Heart left ventricle (tissue), 16 donors: ENCODE measurements around the gene VGLL4. TPM values are rescaled to one million over a fixed set of nuclear protein-coding genes. Genes with fewer than 3 reads are reported as not detected.
A peak's percentile ranks its signal among the peaks of the same experiment; 100 is the strongest.
"Not testable (repeated sequence)": the region's sequence is repeated elsewhere in the genome, so short reads cannot be mapped to it uniquely, and the experiment has no call there.

ENCODE experiments used
- ATAC-seq, 4 donors: fragments of 200-7000 bp; cut with Tn5 transposase; one replicate each; pipeline ENCODE4 v1.9.1; 2020 to 2022; ENCODE audit warnings: moderate library complexity in 4 of 4, mild to moderate bottlenecking in 3 of 4, moderate number of reproducible peaks in 1 of 4
- DNase-seq, 5 donors: peaks; one replicate each; pipeline ENCODE4 v3.0.0-alpha.2; 2020
- H3K27ac ChIP-seq, 12 donors: fragments of 200-600 bp; sonication (generic) in 4 of 12; one replicate each; pipeline versions ENCODE4 v1.5.0 to v1.8.0; 2016 to 2022; ENCODE audit warnings: mild to moderate bottlenecking in 2 of 12
- H3K27me3 ChIP-seq, 9 donors: fragments of 200-600 bp; sonication (generic) in 2 of 9; one replicate each; pipeline versions ENCODE4 v1.5.1 to v1.8.0; 2016 to 2022; ENCODE audit warnings: mild to moderate bottlenecking in 3 of 9
- H3K36me3 ChIP-seq, 9 donors: fragments of 200-600 bp; sonication (generic) in 2 of 9; one replicate each; pipeline versions ENCODE4 v1.5.0 to v1.8.0; 2018 to 2022; ENCODE audit warnings: mild to moderate bottlenecking in 2 of 9
- H3K4me1 ChIP-seq, 12 donors: fragments of 200-600 bp; sonication (generic) in 4 of 12; one replicate each; pipeline versions ENCODE4 v1.5.0 to v1.8.0; 2016 to 2022; ENCODE audit warnings: mild to moderate bottlenecking in 3 of 12
- H3K4me3 ChIP-seq, 12 donors: fragments of 200-600 bp; sonication (generic) in 4 of 12; one replicate each; pipeline versions ENCODE4 v1.5.0 to v1.8.0; 2017 to 2022; ENCODE audit warnings: mild to moderate bottlenecking in 9 of 12, moderate library complexity in 4 of 12
- H3K9me3 ChIP-seq, 12 donors: fragments of 200-600 bp; sonication (generic) in 4 of 12; one replicate each; pipeline versions ENCODE4 v1.5.0 to v1.8.0; 2016 to 2022; ENCODE audit warnings: mild to moderate bottlenecking in 1 of 12
- POLR2A ChIP-seq, 2 donors: fragments of 450-650 bp; IDR thresholded peaks; one replicate each; pipeline ENCODE4 v1.6.1; 2017; ENCODE audit warnings: antibody characterized with exemption in 2 of 2, mild to moderate bottlenecking in 2 of 2, moderate library complexity in 2 of 2
- WGBS, 4 donors: extraction: QIAGEN DNeasy Blood & Tissue Kit in 2 of 4; methylation state at CpG; one replicate each; pipeline versions ENCODE4 v1.1.5 to v1.1.7; 2013 to 2018; 5-methylcytosine and 5-hydroxymethylcytosine counted together
- intact Hi-C, 10 donors: fragments of 100-400 bp; cut with DNase I; formaldehyde crosslinking; loops; one replicate each; pipeline versions ENCODE4 v1.11.1 to v1.14.2; 2022
- polyA plus RNA-seq, 2 donors: library from polyadenylated mRNA; stranded (reverse); fragments of 200-250 nt; gene quantifications; one replicate each; pipeline ENCODE4 v1.2.3, GENCODE V29; 2013
- total RNA-seq, 9 donors: library from RNA; depleted of rRNA in 2 of 9; stranded (reverse); fragments of >200 nt in 2 of 9; fragmentation: NEBNext Ultra II Directional in 3 of 9; extraction: Animal tissue kit (Norgen Biotek cat#: 25700) in 3 of 9; gene quantifications; one replicate each; pipeline versions ENCODE4 v1.1.0 to v1.2.4, GENCODE V29; 2016 to 2023
- TF ChIP-seq, protein P1 (sequence below), 12 donors: fragments of 200-600 bp; sonication (generic) in 4 of 12; IDR thresholded peaks; one replicate each; pipeline versions ENCODE4 v1.5.0 to v1.8.0; 2018 to 2022; ENCODE audit warnings: antibody characterized with exemption in 12 of 12, mild to moderate bottlenecking in 5 of 12
- donor health status: ischemic (EF 13 %, LVEDD 7.1; RV severe dilation, severe dysfunction).
- donor health status: healthy with polysubstance abuse.
- donor health status: DM: no; HTN: yes; CAD: no.
- donor health status: DM: no; HTN: no; CAD: no.
- donor health status: ischemic (EF 25% LVEDD 6.9; RV normal size, moderate dysfunction).
- donor health status: ischemic (EF 25% LVEDD 5.7; RV mildly dilated, moderate dysfunction).
- donor health status: healthy.
- donor health status: DM: yes; HTN: yes; CAD: no.
- donor health status: ischemic (EF 35%, LVEDD 5.7; RV mildly dilated, moderate dysfunction).
- donor health status: nonischemic (EF 11% LVEDD 7.7; RV severe dilation, severe dysfunction).
- donor health status: DM: yes; HTN: yes; CAD: no.
- donor health status: PGD.
- donor health status: ischemic (EF 29% LVEDD 5.4; RV normal size, mild dysfunction).
- donor health status: nonischemic (EF 23%, LVEDD 6.1; RV moderate dilation, normal function).

The VGLL4 gene
- total and polyA plus RNA-seq, 11 donors: 24.0 to 40.4 (median 27.0) TPM

DNA sequence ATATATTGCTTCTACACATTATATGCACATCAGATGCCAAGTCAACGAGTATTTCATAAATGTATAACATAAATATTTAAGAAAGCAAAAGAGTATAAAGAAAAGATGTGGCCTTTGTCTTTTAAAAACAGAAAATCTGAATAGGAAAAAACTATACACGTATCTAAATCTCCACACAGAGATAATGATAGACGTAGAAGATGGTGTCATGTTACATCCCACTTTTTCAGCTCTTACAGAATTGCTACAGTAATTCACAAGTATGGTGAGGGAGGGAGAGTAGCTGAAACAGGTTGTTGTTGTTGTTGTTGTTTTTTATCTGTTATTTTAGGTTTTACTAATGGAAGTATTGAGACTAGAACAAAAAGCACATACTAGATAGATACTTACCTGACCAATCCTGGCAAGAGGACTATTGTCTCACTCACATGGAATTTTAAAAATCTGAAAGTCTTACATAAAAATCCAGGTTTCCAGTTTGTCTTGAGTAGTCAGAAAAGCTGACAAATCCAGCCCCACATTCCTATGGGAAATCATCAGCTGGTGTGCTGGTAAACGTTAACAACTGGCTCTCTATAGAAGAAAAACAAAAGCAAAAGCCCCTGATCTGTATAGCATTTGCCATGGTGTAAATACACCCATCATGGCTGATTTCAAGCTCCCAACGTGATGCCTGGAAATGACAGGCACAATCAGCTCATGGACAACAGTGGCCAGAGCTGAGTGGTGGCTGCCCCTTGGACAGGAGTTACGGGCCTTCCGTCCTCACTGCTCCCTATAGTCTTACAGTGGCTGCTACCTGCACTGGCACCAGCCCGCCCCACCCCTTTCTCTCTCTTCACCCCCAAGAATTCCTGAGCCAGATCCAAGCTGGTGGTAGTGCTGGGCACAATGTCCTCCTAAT, 47.4 kb upstream of the VGLL4 start:
- WGBS, 4 donors: 69 to 73% (median 71%) methylated on average over 8 of the region's 8 CpGs
- Histone ChIP-seq H3K27ac (no peak overlapping the region), H3K4me3 (no peak overlapping the region), H3K9me3 (no peaks in the 10 kb centered on the region), H3K27me3 (no peaks in the 10 kb centered on the region), H3K36me3 (peaks cover 0 to 6% (median 0%) of the 10 kb centered on the region in 9 donors), H3K4me1 (peaks cover 0 to 12% (median 4%) of the 10 kb centered on the region in 12 donors)
- TF ChIP-seq POLR2A (IDR thresholded peaks at IDR 0.05): no peak
- TF ChIP-seq, protein P1, sequence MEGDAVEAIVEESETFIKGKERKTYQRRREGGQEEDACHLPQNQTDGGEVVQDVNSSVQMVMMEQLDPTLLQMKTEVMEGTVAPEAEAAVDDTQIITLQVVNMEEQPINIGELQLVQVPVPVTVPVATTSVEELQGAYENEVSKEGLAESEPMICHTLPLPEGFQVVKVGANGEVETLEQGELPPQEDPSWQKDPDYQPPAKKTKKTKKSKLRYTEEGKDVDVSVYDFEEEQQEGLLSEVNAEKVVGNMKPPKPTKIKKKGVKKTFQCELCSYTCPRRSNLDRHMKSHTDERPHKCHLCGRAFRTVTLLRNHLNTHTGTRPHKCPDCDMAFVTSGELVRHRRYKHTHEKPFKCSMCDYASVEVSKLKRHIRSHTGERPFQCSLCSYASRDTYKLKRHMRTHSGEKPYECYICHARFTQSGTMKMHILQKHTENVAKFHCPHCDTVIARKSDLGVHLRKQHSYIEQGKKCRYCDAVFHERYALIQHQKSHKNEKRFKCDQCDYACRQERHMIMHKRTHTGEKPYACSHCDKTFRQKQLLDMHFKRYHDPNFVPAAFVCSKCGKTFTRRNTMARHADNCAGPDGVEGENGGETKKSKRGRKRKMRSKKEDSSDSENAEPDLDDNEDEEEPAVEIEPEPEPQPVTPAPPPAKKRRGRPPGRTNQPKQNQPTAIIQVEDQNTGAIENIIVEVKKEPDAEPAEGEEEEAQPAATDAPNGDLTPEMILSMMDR (IDR thresholded peaks at IDR 0.05): no peak
- intact Hi-C loops: no loop called here
- ATAC-seq (no peak), DNase-seq (no peak)

DNA sequence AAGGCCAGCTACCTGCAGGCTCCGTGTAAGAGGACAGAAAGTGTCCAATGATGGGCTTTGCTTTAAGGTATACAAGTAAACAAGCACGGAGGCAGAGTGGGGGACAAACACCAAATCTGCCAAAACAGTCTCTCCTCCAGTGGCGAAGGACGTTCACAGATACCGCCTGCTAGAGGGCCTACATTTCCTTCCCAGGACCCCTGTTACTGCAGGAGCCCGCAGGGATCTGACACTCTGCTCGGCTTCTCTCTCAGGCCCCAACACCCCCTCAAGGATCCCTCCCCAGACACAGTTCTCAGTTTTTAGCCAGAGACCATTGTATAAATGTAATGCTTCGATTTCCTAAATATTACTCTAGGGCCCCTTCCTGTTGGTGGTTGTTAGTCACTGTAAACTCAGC, 46.0 kb upstream of the VGLL4 start:
- no peak for TF ChIP-seq POLR2A (IDR thresholded peaks at IDR 0.05)
- TF ChIP-seq, protein P1 (IDR thresholded peaks at IDR 0.05): no peak
- intact Hi-C loops: no loop called here
- 68 to 78% (median 70%) methylated on average over 8 of the region's 8 CpGs for WGBS, 4 donors

DNA sequence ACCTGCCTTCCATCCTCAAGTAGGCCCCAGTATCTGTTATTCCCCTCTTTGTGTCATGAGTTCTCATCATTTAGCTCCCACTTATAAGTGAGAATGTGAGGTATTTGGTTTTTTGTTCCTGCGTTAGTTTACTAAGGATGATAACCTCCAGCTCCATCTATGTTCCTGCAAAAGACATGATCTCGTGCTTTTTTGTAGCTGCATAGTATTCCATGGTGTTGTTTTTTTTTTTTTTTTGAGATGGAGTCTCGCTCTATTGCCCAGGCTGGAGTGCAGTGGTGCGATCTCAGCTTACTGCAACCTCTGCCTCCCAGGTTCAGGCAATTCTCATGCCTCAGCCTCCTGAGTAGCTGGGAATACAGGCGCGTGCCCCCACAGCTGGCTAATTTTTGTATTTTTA, 41.3 kb upstream of the VGLL4 start:
- intact Hi-C loops, H3K36me3 ChIP-seq, H3K27me3 ChIP-seq, ATAC-seq, H3K9me3 ChIP-seq, H3K27ac ChIP-seq, H3K4me3 ChIP-seq, DNase-seq, H3K4me1 ChIP-seq: not testable (repeated sequence)
- 96 to 100% (median 98%) methylated on average over 6 of the region's 6 CpGs for WGBS, 4 donors

More for the DNA sequence above, 46.0 kb upstream of the VGLL4 start:
- peak overlapping the region in 2 of 12 donors; percentile 11 to 32 for H3K27ac ChIP-seq
- no peaks in the 10 kb centered on the region for H3K27me3 ChIP-seq
- H3K4me3 ChIP-seq: no peak overlapping the region
- DNase-seq (no peak), ATAC-seq (no peak)
- peaks cover 0 to 9% (median 4%) of the 10 kb centered on the region in 12 donors for H3K4me1 ChIP-seq
- H3K9me3 ChIP-seq: no peaks in the 10 kb centered on the region
- H3K36me3 ChIP-seq: peaks cover 0 to 5% (median 0%) of the 10 kb centered on the region in 9 donors

DNA sequence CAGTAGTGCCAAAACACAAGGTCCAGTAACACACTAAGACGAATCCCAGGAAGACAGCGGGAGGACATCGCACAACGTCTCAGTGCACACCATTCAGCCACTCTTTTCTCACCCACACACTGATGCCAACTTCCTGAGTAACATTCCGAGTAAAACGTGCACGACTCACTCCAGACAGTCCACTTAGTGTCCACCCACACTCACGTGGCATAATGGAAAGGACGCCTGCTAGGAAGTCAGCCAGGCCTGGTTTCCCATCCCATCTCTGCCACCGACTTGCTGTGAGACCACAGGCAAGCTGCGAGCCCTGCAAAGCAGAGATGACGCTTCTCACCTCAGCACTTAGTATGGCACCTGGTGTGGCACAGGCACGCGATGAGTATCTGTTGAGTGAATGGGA, 36.8 kb upstream of the VGLL4 start:
- no peaks in the 10 kb centered on the region for H3K4me1 ChIP-seq
- H3K27ac ChIP-seq: no peak overlapping the region
- 80 to 90% (median 85%) methylated on average over 14 of the region's 14 CpGs for WGBS, 4 donors
- ATAC-seq (no peak), DNase-seq (no peak)
- no peaks in the 10 kb centered on the region for H3K27me3 ChIP-seq
- intact Hi-C loops: no loop called here
- no peak overlapping the region for H3K4me3 ChIP-seq
- TF ChIP-seq, protein P1 (IDR thresholded peaks at IDR 0.05): no peak
- TF ChIP-seq POLR2A (IDR thresholded peaks at IDR 0.05): no peak
- no peaks in the 10 kb centered on the region for H3K9me3 ChIP-seq
- H3K36me3 ChIP-seq: peaks cover 0 to 7% (median 0%) of the 10 kb centered on the region in 9 donors
